Ectodermal cell (in vitro differentiated cells): Measurements from ENCODE around the gene PANX1.
"Not testable (repeated sequence)": the region's sequence is repeated elsewhere in the genome, so short reads cannot be mapped to it uniquely, and the experiment has no call there.

Experiments used
- H3K27ac ChIP-seq: 2 replicates; pipeline ENCODE4 v1.7.0; 2013; ENCODE audit warnings: mild to moderate bottlenecking, low read depth, low read length; ENCODE audit not compliant: insufficient read depth, poor library complexity, severe bottlenecking
- H3K27me3 ChIP-seq: 2 replicates; pipeline ENCODE4 v1.7.0; 2013; ENCODE audit warnings: mild to moderate bottlenecking, low read length; ENCODE audit not compliant: insufficient read depth, control insufficient read depth, poor library complexity, severe bottlenecking
- H3K36me3 ChIP-seq: one replicate; pipeline ENCODE4 v1.7.0; 2013; ENCODE audit warnings: low read length; ENCODE audit not compliant: control insufficient read depth, insufficient read depth
- H3K4me1 ChIP-seq: one replicate; pipeline ENCODE4 v1.7.0; 2013; ENCODE audit warnings: low read length; ENCODE audit not compliant: control insufficient read depth, insufficient read depth
- H3K4me3 ChIP-seq: 2 replicates; pipeline ENCODE4 v1.7.0; 2013; ENCODE audit warnings: low read depth, low read length, control low read depth; ENCODE audit not compliant: insufficient read depth
- H3K9me3 ChIP-seq: 2 replicates; pipeline ENCODE4 v1.7.0; 2013; ENCODE audit warnings: mild to moderate bottlenecking, low read length, moderate library complexity; ENCODE audit not compliant: control insufficient read depth
- WGBS, 2 experiments: methylation state at CpG; one replicate each; pipeline ENCODE4 v1.1.7; 2013; ENCODE audit warnings: missing lambda C conversion rate in 2 of 2; 5-methylcytosine and 5-hydroxymethylcytosine counted together

PANX1 gene

GRCh38 chr11:94107363-94107762 is 21.3 kb upstream of the PANX1 start:
- 94 to 100% methylated on average over 1 of the region's 1 CpG for WGBS, 2 experiments
- Histone ChIP-seq H3K9me3 (peaks cover 6% of the 10 kb centered on the region), H3K4me3 (no peak overlapping the region), H3K36me3 (no peaks in the 10 kb centered on the region), H3K27me3 (no peaks in the 10 kb centered on the region), H3K4me1 (no peaks in the 10 kb centered on the region), H3K27ac (no peak overlapping the region)

GRCh38 chr11:94111241-94111640 is 17.4 kb upstream of the PANX1 start:
- no peak overlapping the region for H3K27ac ChIP-seq
- H3K9me3 ChIP-seq = peaks cover 6% of the 10 kb centered on the region
- no peaks in the 10 kb centered on the region for H3K27me3 ChIP-seq
- 87 to 96% methylated on average over 3 of the region's 3 CpGs for WGBS, 2 experiments
- H3K4me3 ChIP-seq = no peak overlapping the region
- no peaks in the 10 kb centered on the region for H3K36me3 ChIP-seq
- no peaks in the 10 kb centered on the region for H3K4me1 ChIP-seq

- H3K4me3 ChIP-seq = no peak overlapping the region
- no peaks in the 10 kb centered on the region for H3K4me1 ChIP-seq
- H3K27ac ChIP-seq = no peak overlapping the region
- 89 to 90% methylated on average over 3 of the region's 3 CpGs for WGBS, 2 experiments
- H3K9me3 ChIP-seq = peaks cover 6% of the 10 kb centered on the region
- H3K36me3 ChIP-seq = no peaks in the 10 kb centered on the region
- no peaks in the 10 kb centered on the region for H3K27me3 ChIP-seq
Measured at GRCh38 chr11:94111660-94112059, 17.0 kb upstream of the PANX1 start.

GRCh38 chr11:94112206-94112953 is 16.3 kb upstream of the PANX1 start:
- Histone ChIP-seq H3K4me1 (no peaks in the 10 kb centered on the region), H3K9me3 (peaks cover 6% of the 10 kb centered on the region), H3K27ac (no peak overlapping the region), H3K27me3 (no peaks in the 10 kb centered on the region), H3K4me3 (no peak overlapping the region), H3K36me3 (no peaks in the 10 kb centered on the region)
- WGBS, 2 experiments = 100% methylated on average over 1 of the region's 1 CpG; no CpG with 5 or more reads in 1 of the 2 experiments

- Histone ChIP-seq H3K4me1 (no peaks in the 10 kb centered on the region), H3K9me3 (no peaks in the 10 kb centered on the region), H3K27me3 (no peaks in the 10 kb centered on the region), H3K27ac (no peak overlapping the region), H3K36me3 (no peaks in the 10 kb centered on the region), H3K4me3 (no peak overlapping the region)
- WGBS, 2 experiments = 89 to 100% methylated on average over 1 of the region's 1 CpG
Measured at GRCh38 chr11:94117197-94117574, 11.5 kb upstream of the PANX1 start.

GRCh38 chr11:94117871-94118270 is 10.8 kb upstream of the PANX1 start:
- H3K4me3 ChIP-seq = no peak overlapping the region
- no peaks in the 10 kb centered on the region for H3K9me3 ChIP-seq
- no peak overlapping the region for H3K27ac ChIP-seq
- H3K4me1 ChIP-seq = no peaks in the 10 kb centered on the region
- no peaks in the 10 kb centered on the region for H3K27me3 ChIP-seq
- no peaks in the 10 kb centered on the region for H3K36me3 ChIP-seq

GRCh38 chr11:94119676-94120075 is 9.0 kb upstream of the PANX1 start:
- not testable (repeated sequence) for H3K27ac ChIP-seq, H3K36me3 ChIP-seq, H3K27me3 ChIP-seq, H3K4me3 ChIP-seq, H3K4me1 ChIP-seq, H3K9me3 ChIP-seq
- WGBS, 2 experiments = 14 to 17% methylated on average over 6 of the region's 6 CpGs

GRCh38 chr11:94120516-94120915 is 8.1 kb upstream of the PANX1 start:
- not testable (repeated sequence) for H3K27me3 ChIP-seq, H3K9me3 ChIP-seq, H3K27ac ChIP-seq, H3K36me3 ChIP-seq, H3K4me3 ChIP-seq, H3K4me1 ChIP-seq
- WGBS, 2 experiments = 54 to 57% methylated on average over 2 of the region's 2 CpGs

- Histone ChIP-seq H3K9me3 (no peaks in the 10 kb centered on the region), H3K27me3 (no peaks in the 10 kb centered on the region), H3K4me3 (no peak overlapping the region), H3K4me1 (no peaks in the 10 kb centered on the region), H3K27ac (no peak overlapping the region), H3K36me3 (no peaks in the 10 kb centered on the region)
- WGBS, 2 experiments = 89 to 96% methylated on average over 6 of the region's 6 CpGs
Measured at GRCh38 chr11:94120946-94121345, 7.7 kb upstream of the PANX1 start.

GRCh38 chr11:94125407-94126115 is 3.1 kb upstream of the PANX1 start:
- 90 to 93% methylated on average over 7 of the region's 8 CpGs for WGBS, 2 experiments
- H3K9me3 ChIP-seq = no peaks in the 10 kb centered on the region
- no peaks in the 10 kb centered on the region for H3K27me3 ChIP-seq
- H3K36me3 ChIP-seq = no peaks in the 10 kb centered on the region
- H3K4me3 ChIP-seq = no peak overlapping the region
- H3K4me1 ChIP-seq = peaks cover 12% of the 10 kb centered on the region
- no peak overlapping the region for H3K27ac ChIP-seq
